SK-N-SH (cell line): Measurements from ENCODE around the gene PDXP. TPM values are rescaled to one million over a fixed set of nuclear protein-coding genes. Genes with fewer than 3 reads are reported as not detected.
A peak's percentile ranks its signal among the peaks of the same experiment; 100 is the strongest.

ENCODE experiments used
- CTCF ChIA-PET: fragments of 300-600, 350-600 bp; formaldehyde crosslinking; extraction: SDS; loops from one replicate; lab custom pipeline; 2021; lab: Yijun Ruan, JAX
- POLR2A ChIA-PET: fragments of 350-600 bp; sonication (Branson Sonifier 250); formaldehyde crosslinking; extraction: SDS; loops from one replicate; lab custom pipeline; 2020; ENCODE audit warnings: antibody characterized with exemption, inconsistent platforms; lab: Yijun Ruan, JAX
- DNase-seq: peaks from one replicate; pipeline ENCODE4 v3.0.0; 2012
- H2AFZ ChIP-seq: fragments of 200-600 bp; sonication (generic); 2 replicates; pipeline ENCODE4 v1.8.1; 2016; ENCODE audit warnings: antibody characterized with exemption, mild to moderate bottlenecking, low read depth
- H3F3A ChIP-seq: fragments of 200-600 bp; sonication (generic); replicated peaks from 2 replicates; pipeline ENCODE3; 2016; ENCODE audit warnings: antibody characterized with exemption, mild to moderate bottlenecking; ENCODE audit not compliant: insufficient read depth
- H3K27ac ChIP-seq, 2 experiments: fragments of 200-500 bp in 1 of 2; fragments of 200-600 bp in 1 of 2; sonication (Bioruptor generic) in 1 of 2; sonication (generic), shearing (Covaris generic) in 1 of 2; 2 replicates each; pipeline versions ENCODE4 v1.5.1 to v1.6.1; 2014 to 2016; ENCODE audit warnings: low read depth in 2 of 2, inconsistent platforms in 1 of 2, low read length in 1 of 2, mild to moderate bottlenecking in 1 of 2, mixed read lengths in 1 of 2
- H3K27me3 ChIP-seq: fragments of 200-600 bp; sonication (generic), shearing (Covaris generic); 2 replicates; pipeline ENCODE4 v1.6.1; 2016; ENCODE audit warnings: mixed run types; ENCODE audit not compliant: insufficient read depth
- H3K36me3 ChIP-seq, 2 experiments: fragments of 200-500 bp in 1 of 2; fragments of 200-600 bp in 1 of 2; sonication (Bioruptor generic) in 1 of 2; sonication (generic) in 1 of 2; replicated peaks in 1 of 2; 2 replicates each; pipeline versions ENCODE3 to v1.5.1; 2014 to 2016; ENCODE audit warnings: low read length in 1 of 2, mild to moderate bottlenecking in 1 of 2; ENCODE audit not compliant: insufficient read depth in 2 of 2, control insufficient read depth in 1 of 2
- H3K4me1 ChIP-seq, 2 experiments: fragments of 200-500 bp in 1 of 2; fragments of 200-600 bp in 1 of 2; sonication (Bioruptor generic) in 1 of 2; sonication (generic), shearing (Covaris generic) in 1 of 2; 2 replicates each; pipeline versions ENCODE4 v1.5.1 to v1.6.1; 2014 to 2016; ENCODE audit warnings: low read depth in 1 of 2, low read length in 1 of 2, mixed run types in 1 of 2; ENCODE audit not compliant: insufficient read depth in 2 of 2, control insufficient read depth in 1 of 2
- H3K4me2 ChIP-seq: fragments of 200-600 bp; sonication (generic), shearing (Covaris generic); 2 replicates; pipeline ENCODE4 v1.6.1; 2017; ENCODE audit warnings: mixed run types
- H3K4me3 ChIP-seq, 2 experiments: fragments of 200-500 bp in 1 of 2; fragments of 200-600 bp in 1 of 2; sonication (Bioruptor generic) in 1 of 2; sonication (generic), shearing (Covaris generic) in 1 of 2; 2 replicates each; pipeline versions ENCODE4 v1.5.1 to v1.8.1; 2014 to 2016; ENCODE audit warnings: low read depth in 2 of 2, inconsistent platforms in 1 of 2, low read length in 1 of 2, mild to moderate bottlenecking in 1 of 2, mixed read lengths in 1 of 2, moderate library complexity in 1 of 2
- H3K79me2 ChIP-seq: fragments of 200-600 bp; sonication (generic); 2 replicates; pipeline ENCODE4 v1.8.1; 2017; ENCODE audit warnings: mild to moderate bottlenecking; ENCODE audit not compliant: insufficient read depth
- H3K9ac ChIP-seq: fragments of 200-600 bp; sonication (generic); 2 replicates; pipeline ENCODE4 v1.6.1; 2017; ENCODE audit warnings: mixed run types
- H3K9me2 ChIP-seq: fragments of 200-600 bp; sonication (generic); 2 replicates; pipeline ENCODE4 v1.6.1; 2017; ENCODE audit warnings: mixed run types
- H3K9me3 ChIP-seq: fragments of 200-600 bp; sonication (generic); 2 replicates; pipeline ENCODE4 v1.6.1; 2017; ENCODE audit warnings: mixed run types, mild to moderate bottlenecking, moderate library complexity
- H4K20me1 ChIP-seq: fragments of 200-600 bp; sonication (generic); 2 replicates; pipeline ENCODE4 v1.6.1; 2017; ENCODE audit warnings: mild to moderate bottlenecking, mixed run types; ENCODE audit not compliant: insufficient read depth
- CHD2 ChIP-seq: fragments of 150-350 bp; IDR thresholded peaks from 2 replicates; pipeline ENCODE4 v1.6.1; 2018; ENCODE audit warnings: low read length; ENCODE audit not compliant: partially characterized antibody
- ELF1 ChIP-seq: IDR thresholded peaks from 2 replicates; pipeline ENCODE4 v1.4.0; 2012
- GABPA ChIP-seq: IDR thresholded peaks from 2 replicates; pipeline ENCODE4 v1.4.0; 2012; ENCODE audit warnings: low read depth, mild to moderate bottlenecking
- GATA2 ChIP-seq: sonication (generic); formaldehyde crosslinking; IDR thresholded peaks from 2 replicates; pipeline ENCODE4 v1.5.0; 2020; ENCODE audit warnings: mild to moderate bottlenecking, missing genetic modification reagents
- RAD21 ChIP-seq: IDR thresholded peaks from 2 replicates; pipeline ENCODE4 v1.6.1; 2012; ENCODE audit warnings: mild to moderate bottlenecking, low read length
- SIN3A ChIP-seq: IDR thresholded peaks from 2 replicates; pipeline ENCODE4 v1.6.1; 2012; ENCODE audit warnings: low read depth, mild to moderate bottlenecking, low read length, moderate library complexity, borderline replicate concordance
- TAF1 ChIP-seq: IDR thresholded peaks from 2 replicates; pipeline ENCODE4 v1.6.1; 2012; ENCODE audit warnings: low read depth, mild to moderate bottlenecking, low read length, moderate library complexity, borderline replicate concordance
- TCF12 ChIP-seq: IDR thresholded peaks from 2 replicates; pipeline ENCODE4 v1.4.0; 2012
- YY1 ChIP-seq: IDR thresholded peaks from 2 replicates; pipeline ENCODE4 v1.4.0; 2012; ENCODE audit warnings: low read depth, mild to moderate bottlenecking
- WGBS: methylation state at CpG from one replicate; pipeline ENCODE4 v1.1.6; 2017; ENCODE audit warnings: low lambda C conversion rate; 5-methylcytosine and 5-hydroxymethylcytosine counted together
- polyA plus RNA-seq, 3 experiments: library from polyadenylated mRNA; depleted of rRNA; stranded (reverse); fragments of >200 nt; gene quantifications; 2 replicates each; pipeline ENCODE4 v1.2.3, GENCODE V29; 2012
- TF ChIP-seq, protein P1 (sequence below): IDR thresholded peaks from 2 replicates; pipeline ENCODE4; 2012
- TF ChIP-seq, protein P2 (sequence below): IDR thresholded peaks from 2 replicates; pipeline ENCODE4 v1.4.0; 2012; ENCODE audit warnings: low read depth
- TF ChIP-seq, protein P3 (sequence below): fragments of 150-350 bp; IDR thresholded peaks from 2 replicates; pipeline ENCODE4 v1.6.1; 2017; ENCODE audit warnings: antibody characterized with exemption, low read length, low read depth, borderline replicate concordance

Gene PDXP
- polyA plus RNA-seq, 1 of the 3 experiments (the other 2 are of a cell fraction): 22.5 TPM

DNA sequence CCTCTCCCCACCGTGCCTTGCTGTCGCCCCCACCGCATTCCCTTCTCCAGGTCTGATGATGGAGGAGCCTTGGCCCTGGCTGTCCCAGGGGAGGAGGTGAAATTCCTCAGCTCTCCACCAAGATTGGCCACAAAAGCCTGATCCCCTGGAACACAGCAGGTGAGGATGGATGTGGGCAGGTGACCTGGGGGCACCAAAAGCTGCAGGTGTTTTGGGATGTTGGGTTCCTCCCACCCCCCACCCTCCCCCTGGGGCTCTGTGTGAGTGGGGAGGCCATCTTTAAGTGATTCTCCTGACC lies 39.0 kb downstream of the PDXP start:
- H3K27ac ChIP-seq: peak overlapping the region; percentile 57 to 80
- POLR2A ChIA-PET: interaction anchor here (0.6 to 0.8 kb wide), 2 partner anchors 11 to 146 kb away, joined by 3 to 4 read pairs; partner anchors contain the start of gene NOL12
- TF ChIP-seq YY1 (no peak), SIN3A (0 out of 2 replicates have a peak, but pooled peaks have one; percentile 12), RAD21 (no peak), CHD2 (no peak)
- TF ChIP-seq, protein P1, sequence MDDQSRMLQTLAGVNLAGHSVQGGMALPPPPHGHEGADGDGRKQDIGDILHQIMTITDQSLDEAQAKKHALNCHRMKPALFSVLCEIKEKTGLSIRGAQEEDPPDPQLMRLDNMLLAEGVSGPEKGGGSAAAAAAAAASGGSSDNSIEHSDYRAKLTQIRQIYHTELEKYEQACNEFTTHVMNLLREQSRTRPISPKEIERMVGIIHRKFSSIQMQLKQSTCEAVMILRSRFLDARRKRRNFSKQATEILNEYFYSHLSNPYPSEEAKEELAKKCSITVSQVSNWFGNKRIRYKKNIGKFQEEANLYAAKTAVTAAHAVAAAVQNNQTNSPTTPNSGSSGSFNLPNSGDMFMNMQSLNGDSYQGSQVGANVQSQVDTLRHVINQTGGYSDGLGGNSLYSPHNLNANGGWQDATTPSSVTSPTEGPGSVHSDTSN: no peak
- TF ChIP-seq, all 33 proteins: peak for 1
- Histone ChIP-seq H4K20me1 (no peaks in the 10 kb centered on the region), H3K9me3 (no peaks in the 10 kb centered on the region), H3K4me3 (peak overlapping the region; percentile 57 to 82), H3K27me3 (no peaks in the 10 kb centered on the region), H3K9me2 (no peaks in the 10 kb centered on the region), H3K4me2 (peak overlapping the region; percentile 89), H2AFZ (peak overlapping the region; percentile 86), H3K9ac (peak overlapping the region; percentile 84), H3K4me1 (peaks cover 6 to 11% of the 10 kb centered on the region in 2 experiments; a peak in 2 of 4 replicates), H3K36me3 (peaks cover 6 to 12% of the 10 kb centered on the region in 2 experiments), H3F3A (peaks cover 21% of the 10 kb centered on the region), H3K79me2 (peaks cover 17% of the 10 kb centered on the region)
- no peak for DNase-seq
- no CpG with 5 or more reads among the region's 3 CpGs for WGBS
- CTCF ChIA-PET: interaction anchor here (0.7 to 6.2 kb wide), 21 partner anchors 13 to 155 kb away, joined by 3 to 65 read pairs (median 4); partner anchors contain the start of genes NOL12 and PDXP

DNA sequence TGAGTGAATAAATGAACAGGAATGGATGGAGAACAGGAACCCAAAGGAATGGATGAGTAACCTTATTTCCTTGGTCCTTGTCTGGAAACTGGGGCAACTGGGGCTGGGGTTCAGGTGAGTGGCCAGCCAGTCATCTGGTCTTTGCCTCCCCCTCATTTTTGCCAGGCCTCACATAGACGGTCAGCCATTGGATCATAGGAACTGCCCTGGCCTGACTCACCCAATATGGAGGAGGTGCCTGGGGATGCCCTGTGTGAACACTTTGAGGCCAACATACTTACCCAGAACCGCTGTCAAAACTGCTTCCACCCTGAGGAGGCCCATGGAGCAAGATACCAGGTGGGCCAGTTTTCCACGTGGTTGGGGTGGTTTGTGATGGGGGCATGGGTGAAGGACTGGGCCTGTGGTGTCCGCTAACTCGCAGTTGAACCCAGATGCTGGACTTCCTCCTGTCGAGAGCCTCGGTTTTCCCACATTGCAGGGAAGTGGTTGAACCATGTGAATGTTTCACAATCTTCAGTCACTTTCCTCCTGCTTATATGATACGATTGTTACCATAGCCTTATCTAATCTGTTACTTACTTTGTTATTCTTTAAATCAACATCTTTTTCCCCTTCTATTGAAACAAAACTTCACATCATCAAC lies 42.7 kb downstream of the PDXP start:
- Histone ChIP-seq H3K36me3 (peaks cover 0 to 9% of the 10 kb centered on the region in 2 experiments), H3K4me3 (no peak overlapping the region), H3K27ac (no peak overlapping the region), H3F3A (peaks cover 8% of the 10 kb centered on the region), H3K27me3 (no peaks in the 10 kb centered on the region), H3K79me2 (peaks cover 17% of the 10 kb centered on the region), H2AFZ (no peak overlapping the region), H4K20me1 (no peaks in the 10 kb centered on the region)
- DNase-seq: no peak
- TF ChIP-seq, protein P2, sequence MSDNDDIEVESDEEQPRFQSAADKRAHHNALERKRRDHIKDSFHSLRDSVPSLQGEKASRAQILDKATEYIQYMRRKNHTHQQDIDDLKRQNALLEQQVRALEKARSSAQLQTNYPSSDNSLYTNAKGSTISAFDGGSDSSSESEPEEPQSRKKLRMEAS: no peak
- TF ChIP-seq TAF1: no peak
- no peak for TF ChIP-seq ELF1
- TF ChIP-seq GATA2: no peak
- TF ChIP-seq, protein P3, sequence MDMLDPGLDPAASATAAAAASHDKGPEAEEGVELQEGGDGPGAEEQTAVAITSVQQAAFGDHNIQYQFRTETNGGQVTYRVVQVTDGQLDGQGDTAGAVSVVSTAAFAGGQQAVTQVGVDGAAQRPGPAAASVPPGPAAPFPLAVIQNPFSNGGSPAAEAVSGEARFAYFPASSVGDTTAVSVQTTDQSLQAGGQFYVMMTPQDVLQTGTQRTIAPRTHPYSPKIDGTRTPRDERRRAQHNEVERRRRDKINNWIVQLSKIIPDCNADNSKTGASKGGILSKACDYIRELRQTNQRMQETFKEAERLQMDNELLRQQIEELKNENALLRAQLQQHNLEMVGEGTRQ: no peak
- no peak for TF ChIP-seq GABPA
- no peak for TF ChIP-seq TCF12
- TF ChIP-seq, all 33 proteins: peak for 0
- ChIA-PET CTCF (no interaction called here), POLR2A (no interaction called here)
- Histone ChIP-seq H3K9me3 (no peaks in the 10 kb centered on the region), H3K4me1 (peaks cover 2 to 5% of the 10 kb centered on the region in 2 experiments; a peak in 2 of 4 replicates), H3K4me2 (no peak overlapping the region), H3K9ac (no peak overlapping the region), H3K9me2 (no peaks in the 10 kb centered on the region)
- WGBS: 94% methylated on average over 7 of the region's 8 CpGs
